Measurements from ENCODE around the gene DRC1. TPM values are rescaled to one million over a fixed set of nuclear protein-coding genes. Genes with fewer than 3 reads are reported as not detected.

Gene DRC1
- polyA plus RNA-seq, 2 of the 4 experiments (the other 2 are of a cell fraction) = 0.21 to 0.39 TPM

GRCh38 chr2:26480566-26481423 is 79.1 kb downstream of the DRC1 start:
- no peak for ATAC-seq
- 75% methylated on average over 13 of the region's 18 CpGs for WGBS (ENCODE audit: missing lambda C conversion rate)

GRCh38 chr2:26481706-26482105 is 80.0 kb downstream of the DRC1 start:
- TF ChIP-seq MYC (IDR thresholded peaks at IDR 0.05; ENCODE audit: borderline replicate concordance, low read length) (no peak), CHD4 (IDR thresholded peaks at IDR 0.05; ENCODE audit: borderline replicate concordance) (no peak)
- H3K4me3 ChIP-seq = no peak overlapping the region
- no peak for FAIRE-seq
- no peak overlapping the region for H3K4me2 ChIP-seq
- H3K27ac ChIP-seq = no peak overlapping the region
- ChIA-PET CTCF (interaction anchor here (0.6 to 2.0 kb wide), 7 partner anchors 13 to 1283 kb away, joined by 3 to 8 read pairs (median 3); no protein-coding TSS in a partner anchor), POLR2A (no interaction called here)
- no peak for ATAC-seq
- peaks cover 4% of the 10 kb centered on the region; the same call in 1 of the 3 replicates for H3K4me1 ChIP-seq
- H3K9me3 ChIP-seq = no peaks in the 10 kb centered on the region
- 71% methylated on average over 3 of the region's 3 CpGs for WGBS (ENCODE audit: missing lambda C conversion rate)
- DNase-seq (ENCODE audit: low read depth in 1 of 2, low spot score in 1 of 2) = no peak

More at GRCh38 chr2:26480566-26481423, 79.1 kb downstream of the DRC1 start:
- Histone ChIP-seq H3K4me3 (no peak overlapping the region), H3K4me2 (no peak overlapping the region), H3K4me1 (peaks cover 4% of the 10 kb centered on the region; the same call in 1 of the 3 replicates), H3K27ac (no peak overlapping the region), H3K9me3 (no peaks in the 10 kb centered on the region)
- TF ChIP-seq CTCF (IDR thresholded peaks at IDR 0.05) (no peak), EHMT2 (IDR thresholded peaks at IDR 0.05; ENCODE audit: low read depth) (no peak), GATA3 (IDR thresholded peaks at IDR 0.05; ENCODE audit: borderline replicate concordance) (no peak), EHF (CRISPR knock-in tag; IDR thresholded peaks at IDR 0.05) (no peak)
- CTCF ChIA-PET = interaction anchor here (1.0 to 2.0 kb wide), 7 partner anchors 12 to 125 kb away, joined by 3 to 9 read pairs (median 4); no protein-coding TSS in a partner anchor
- POLR2A ChIA-PET = no interaction called here
- DNase-seq (ENCODE audit: low read depth in 1 of 2, low spot score in 1 of 2) (no peak), FAIRE-seq (no peak)

- no peak for DNase-seq (ENCODE audit: low read depth in 1 of 2, low spot score in 1 of 2)
- CTCF ChIA-PET = interaction anchor here (0.6 to 2.6 kb wide), 6 partner anchors 13 to 1283 kb away, joined by 3 to 14 read pairs (median 3); no protein-coding TSS in a partner anchor
- POLR2A ChIA-PET = no interaction called here
- H3K4me1 ChIP-seq = peaks cover 2% of the 10 kb centered on the region; the same call in 1 of the 3 replicates
- no peak overlapping the region for H3K27ac ChIP-seq
- no peak overlapping the region for H3K4me3 ChIP-seq
- ATAC-seq = no peak
- no peaks in the 10 kb centered on the region for H3K9me3 ChIP-seq
- no peak for FAIRE-seq
- H3K4me2 ChIP-seq = no peak overlapping the region
- TF ChIP-seq BHLHE40 (IDR thresholded peaks at IDR 0.05; ENCODE audit: low read depth, low read length) (no peak), PBX3 (IDR thresholded peaks at IDR 0.05) (no peak), NR3C1 (IDR thresholded peaks at IDR 0.05) (no peak), EHMT2 (IDR thresholded peaks at IDR 0.05; ENCODE audit: low read depth) (no peak), CBX2 (IDR thresholded peaks at IDR 0.05; ENCODE audit: borderline replicate concordance, low read depth) (no peak), ELK1 (IDR thresholded peaks at IDR 0.05; ENCODE audit: low read depth, low read length) (no peak), KDM5A (IDR thresholded peaks at IDR 0.05) (no peak), RNF2 (IDR thresholded peaks at IDR 0.05; ENCODE audit: borderline replicate concordance, low read depth) (no peak), RCOR1 (IDR thresholded peaks at IDR 0.05; ENCODE audit: low read depth, low read length) (no peak), NFE2L2 (conservative IDR thresholded peaks at IDR 0.05; ENCODE audit: low read length) (no peak), REST (IDR thresholded peaks at IDR 0.05) (no peak), RAD21 (conservative IDR thresholded peaks at IDR 0.05 in 1 of 2, IDR thresholded peaks at IDR 0.05 in 1 of 2) (no peak), TFCP2L1 (CRISPR knock-in tag; IDR thresholded peaks at IDR 0.05) (no peak)
- 74% methylated on average over 30 of the region's 30 CpGs for WGBS (ENCODE audit: missing lambda C conversion rate)
Observed at GRCh38 chr2:26482211-26483026, 80.7 kb downstream of the DRC1 start.
